SK-N-SH (cell line): ENCODE results near the gene TANGO6. TPM values are rescaled to one million over a fixed set of nuclear protein-coding genes. Genes with fewer than 3 reads are reported as not detected.

Source experiments
- CTCF ChIA-PET: fragments of 300-600, 350-600 bp; formaldehyde crosslinking; extraction: SDS; loops from one replicate; lab custom pipeline; 2021; lab: Yijun Ruan, JAX
- POLR2A ChIA-PET: fragments of 350-600 bp; sonication (Branson Sonifier 250); formaldehyde crosslinking; extraction: SDS; loops from one replicate; lab custom pipeline; 2020; ENCODE audit warnings: antibody characterized with exemption, inconsistent platforms; lab: Yijun Ruan, JAX
- DNase-seq: peaks from one replicate; pipeline ENCODE4 v3.0.0; 2012
- H2AFZ ChIP-seq: fragments of 200-600 bp; sonication (generic); 2 replicates; pipeline ENCODE4 v1.8.1; 2016; ENCODE audit warnings: antibody characterized with exemption, mild to moderate bottlenecking, low read depth
- H3F3A ChIP-seq: fragments of 200-600 bp; sonication (generic); replicated peaks from 2 replicates; pipeline ENCODE3; 2016; ENCODE audit warnings: antibody characterized with exemption, mild to moderate bottlenecking; ENCODE audit not compliant: insufficient read depth
- H3K27ac ChIP-seq, 2 experiments: fragments of 200-500 bp in 1 of 2; fragments of 200-600 bp in 1 of 2; sonication (Bioruptor generic) in 1 of 2; sonication (generic), shearing (Covaris generic) in 1 of 2; 2 replicates each; pipeline versions ENCODE4 v1.5.1 to v1.6.1; 2014 to 2016; ENCODE audit warnings: low read depth in 2 of 2, inconsistent platforms in 1 of 2, low read length in 1 of 2, mild to moderate bottlenecking in 1 of 2, mixed read lengths in 1 of 2
- H3K27me3 ChIP-seq: fragments of 200-600 bp; sonication (generic), shearing (Covaris generic); 2 replicates; pipeline ENCODE4 v1.6.1; 2016; ENCODE audit warnings: mixed run types; ENCODE audit not compliant: insufficient read depth
- H3K36me3 ChIP-seq, 2 experiments: fragments of 200-500 bp in 1 of 2; fragments of 200-600 bp in 1 of 2; sonication (Bioruptor generic) in 1 of 2; sonication (generic) in 1 of 2; replicated peaks in 1 of 2; 2 replicates each; pipeline versions ENCODE3 to v1.5.1; 2014 to 2016; ENCODE audit warnings: low read length in 1 of 2, mild to moderate bottlenecking in 1 of 2; ENCODE audit not compliant: insufficient read depth in 2 of 2, control insufficient read depth in 1 of 2
- H3K4me1 ChIP-seq, 2 experiments: fragments of 200-500 bp in 1 of 2; fragments of 200-600 bp in 1 of 2; sonication (Bioruptor generic) in 1 of 2; sonication (generic), shearing (Covaris generic) in 1 of 2; 2 replicates each; pipeline versions ENCODE4 v1.5.1 to v1.6.1; 2014 to 2016; ENCODE audit warnings: low read depth in 1 of 2, low read length in 1 of 2, mixed run types in 1 of 2; ENCODE audit not compliant: insufficient read depth in 2 of 2, control insufficient read depth in 1 of 2
- H3K4me2 ChIP-seq: fragments of 200-600 bp; sonication (generic), shearing (Covaris generic); 2 replicates; pipeline ENCODE4 v1.6.1; 2017; ENCODE audit warnings: mixed run types
- H3K4me3 ChIP-seq, 2 experiments: fragments of 200-500 bp in 1 of 2; fragments of 200-600 bp in 1 of 2; sonication (Bioruptor generic) in 1 of 2; sonication (generic), shearing (Covaris generic) in 1 of 2; 2 replicates each; pipeline versions ENCODE4 v1.5.1 to v1.8.1; 2014 to 2016; ENCODE audit warnings: low read depth in 2 of 2, inconsistent platforms in 1 of 2, low read length in 1 of 2, mild to moderate bottlenecking in 1 of 2, mixed read lengths in 1 of 2, moderate library complexity in 1 of 2
- H3K79me2 ChIP-seq: fragments of 200-600 bp; sonication (generic); 2 replicates; pipeline ENCODE4 v1.8.1; 2017; ENCODE audit warnings: mild to moderate bottlenecking; ENCODE audit not compliant: insufficient read depth
- H3K9ac ChIP-seq: fragments of 200-600 bp; sonication (generic); 2 replicates; pipeline ENCODE4 v1.6.1; 2017; ENCODE audit warnings: mixed run types
- H3K9me2 ChIP-seq: fragments of 200-600 bp; sonication (generic); 2 replicates; pipeline ENCODE4 v1.6.1; 2017; ENCODE audit warnings: mixed run types
- H3K9me3 ChIP-seq: fragments of 200-600 bp; sonication (generic); 2 replicates; pipeline ENCODE4 v1.6.1; 2017; ENCODE audit warnings: mixed run types, mild to moderate bottlenecking, moderate library complexity
- H4K20me1 ChIP-seq: fragments of 200-600 bp; sonication (generic); 2 replicates; pipeline ENCODE4 v1.6.1; 2017; ENCODE audit warnings: mild to moderate bottlenecking, mixed run types; ENCODE audit not compliant: insufficient read depth
- CHD2 ChIP-seq: fragments of 150-350 bp; IDR thresholded peaks from 2 replicates; pipeline ENCODE4 v1.6.1; 2018; ENCODE audit warnings: low read length; ENCODE audit not compliant: partially characterized antibody
- ELF1 ChIP-seq: IDR thresholded peaks from 2 replicates; pipeline ENCODE4 v1.4.0; 2012
- EP300 ChIP-seq, 2 experiments: IDR thresholded peaks; 2 replicates each; pipeline versions ENCODE4 v1.4.0 to v1.6.1; 2012; ENCODE audit warnings: borderline replicate concordance in 1 of 2, low read depth in 1 of 2, low read length in 1 of 2
- FOSL2 ChIP-seq: IDR thresholded peaks from 2 replicates; pipeline ENCODE4 v1.4.0; 2012; ENCODE audit warnings: low read depth, mild to moderate bottlenecking, moderate library complexity, borderline replicate concordance
- FOXJ3 ChIP-seq: sonication (generic); formaldehyde crosslinking; IDR thresholded peaks from 2 replicates; pipeline ENCODE4 v1.5.1; 2020; ENCODE audit warnings: mild to moderate bottlenecking, missing genetic modification reagents
- GABPA ChIP-seq: IDR thresholded peaks from 2 replicates; pipeline ENCODE4 v1.4.0; 2012; ENCODE audit warnings: low read depth, mild to moderate bottlenecking
- MEF2A ChIP-seq: IDR thresholded peaks from 2 replicates; pipeline ENCODE4 v1.4.0; 2012; ENCODE audit warnings: low read depth, borderline replicate concordance
- MXI1 ChIP-seq: IDR thresholded peaks from 2 replicates; pipeline ENCODE4 v1.6.1; 2012; ENCODE audit warnings: mild to moderate bottlenecking, low read depth, low read length, improper control_type of control experiment
- RAD21 ChIP-seq: IDR thresholded peaks from 2 replicates; pipeline ENCODE4 v1.6.1; 2012; ENCODE audit warnings: mild to moderate bottlenecking, low read length
- RCOR1 ChIP-seq: fragments of 150-350 bp; IDR thresholded peaks from 2 replicates; pipeline ENCODE4 v1.6.1; 2017; ENCODE audit warnings: antibody characterized with exemption, low read length
- RFX5 ChIP-seq: IDR thresholded peaks from 2 replicates; pipeline ENCODE4 v1.6.1; 2012; ENCODE audit warnings: mild to moderate bottlenecking, improper control_type of control experiment, low read length
- SMC3 ChIP-seq: IDR thresholded peaks from 2 replicates; pipeline ENCODE4 v1.6.1; 2012; ENCODE audit warnings: low read depth, low read length, improper control_type of control experiment
- TAF1 ChIP-seq: IDR thresholded peaks from 2 replicates; pipeline ENCODE4 v1.6.1; 2012; ENCODE audit warnings: low read depth, mild to moderate bottlenecking, low read length, moderate library complexity, borderline replicate concordance
- TCF12 ChIP-seq: IDR thresholded peaks from 2 replicates; pipeline ENCODE4 v1.4.0; 2012
- WGBS: methylation state at CpG from one replicate; pipeline ENCODE4 v1.1.6; 2017; ENCODE audit warnings: low lambda C conversion rate; 5-methylcytosine and 5-hydroxymethylcytosine counted together
- polyA plus RNA-seq, 3 experiments: library from polyadenylated mRNA; depleted of rRNA; stranded (reverse); fragments of >200 nt; gene quantifications; 2 replicates each; pipeline ENCODE4 v1.2.3, GENCODE V29; 2012
- TF ChIP-seq, protein P1 (sequence below): fragments of 200-600 bp; sonication (generic); IDR thresholded peaks from 2 replicates; pipeline ENCODE4 v1.6.1; 2017; ENCODE audit warnings: antibody characterized with exemption, mild to moderate bottlenecking, moderate library complexity
- TF ChIP-seq, protein P2 (sequence below): IDR thresholded peaks from 2 replicates; pipeline ENCODE4 v1.4.0; 2012; ENCODE audit warnings: low read depth
- TF ChIP-seq, protein P3 (sequence below): fragments of 150-350 bp; IDR thresholded peaks from 2 replicates; pipeline ENCODE4 v1.6.1; 2017; ENCODE audit warnings: antibody characterized with exemption, low read length, low read depth, borderline replicate concordance
- TF ChIP-seq, protein P4 (sequence below): IDR thresholded peaks from 2 replicates; pipeline ENCODE4 v1.6.1; 2012; ENCODE audit warnings: mild to moderate bottlenecking, low read depth, low read length, moderate library complexity

TANGO6 gene
- polyA plus RNA-seq, 1 of the 3 experiments (the other 2 are of a cell fraction) = 5.5 TPM

DNA sequence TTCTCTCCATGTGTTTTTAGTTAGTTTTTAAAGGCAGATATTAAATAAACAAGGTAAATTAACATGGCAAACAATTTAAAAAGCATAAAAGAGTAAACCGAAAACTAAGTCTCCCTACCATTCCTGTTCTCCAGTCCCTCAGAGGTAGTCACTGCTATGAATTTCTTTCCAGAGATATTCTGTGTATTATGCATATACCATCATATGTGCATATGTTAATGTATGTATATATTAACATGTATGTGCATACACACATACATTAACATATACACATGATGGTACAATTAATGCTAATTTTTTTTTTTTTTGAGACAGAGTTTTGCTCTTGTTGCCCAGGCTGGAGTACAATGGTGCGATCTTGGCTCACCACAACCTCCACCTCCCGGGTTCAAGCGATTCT, 32.5 kb downstream of the TANGO6 start:
- CTCF ChIA-PET = no interaction called here
- WGBS = 90% methylated on average over 4 of the region's 4 CpGs
- Histone ChIP-seq H3F3A (no peaks in the 10 kb centered on the region), H3K27me3 (no peaks in the 10 kb centered on the region), H3K9me3 (no peaks in the 10 kb centered on the region), H3K9me2 (no peaks in the 10 kb centered on the region), H3K27ac (no peak overlapping the region), H3K4me1 (no peaks in the 10 kb centered on the region), H3K4me2 (no peak overlapping the region), H3K79me2 (no peaks in the 10 kb centered on the region), H3K4me3 (no peak overlapping the region), H3K9ac (no peak overlapping the region), H4K20me1 (no peaks in the 10 kb centered on the region), H2AFZ (no peak overlapping the region), H3K36me3 (peaks cover 8 to 31% of the 10 kb centered on the region in 2 experiments)
- POLR2A ChIA-PET = no interaction called here
- no peak for DNase-seq
- TF ChIP-seq SMC3 (no peak), GABPA (no peak), RCOR1 (no peak), EP300 (IDR thresholded peaks at IDR 0.05; ENCODE audit: borderline replicate concordance in 1 of 2, low read depth in 1 of 2, low read length in 1 of 2) (no peak), FOSL2 (no peak)
- TF ChIP-seq, protein P1, sequence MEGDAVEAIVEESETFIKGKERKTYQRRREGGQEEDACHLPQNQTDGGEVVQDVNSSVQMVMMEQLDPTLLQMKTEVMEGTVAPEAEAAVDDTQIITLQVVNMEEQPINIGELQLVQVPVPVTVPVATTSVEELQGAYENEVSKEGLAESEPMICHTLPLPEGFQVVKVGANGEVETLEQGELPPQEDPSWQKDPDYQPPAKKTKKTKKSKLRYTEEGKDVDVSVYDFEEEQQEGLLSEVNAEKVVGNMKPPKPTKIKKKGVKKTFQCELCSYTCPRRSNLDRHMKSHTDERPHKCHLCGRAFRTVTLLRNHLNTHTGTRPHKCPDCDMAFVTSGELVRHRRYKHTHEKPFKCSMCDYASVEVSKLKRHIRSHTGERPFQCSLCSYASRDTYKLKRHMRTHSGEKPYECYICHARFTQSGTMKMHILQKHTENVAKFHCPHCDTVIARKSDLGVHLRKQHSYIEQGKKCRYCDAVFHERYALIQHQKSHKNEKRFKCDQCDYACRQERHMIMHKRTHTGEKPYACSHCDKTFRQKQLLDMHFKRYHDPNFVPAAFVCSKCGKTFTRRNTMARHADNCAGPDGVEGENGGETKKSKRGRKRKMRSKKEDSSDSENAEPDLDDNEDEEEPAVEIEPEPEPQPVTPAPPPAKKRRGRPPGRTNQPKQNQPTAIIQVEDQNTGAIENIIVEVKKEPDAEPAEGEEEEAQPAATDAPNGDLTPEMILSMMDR = no peak

DNA sequence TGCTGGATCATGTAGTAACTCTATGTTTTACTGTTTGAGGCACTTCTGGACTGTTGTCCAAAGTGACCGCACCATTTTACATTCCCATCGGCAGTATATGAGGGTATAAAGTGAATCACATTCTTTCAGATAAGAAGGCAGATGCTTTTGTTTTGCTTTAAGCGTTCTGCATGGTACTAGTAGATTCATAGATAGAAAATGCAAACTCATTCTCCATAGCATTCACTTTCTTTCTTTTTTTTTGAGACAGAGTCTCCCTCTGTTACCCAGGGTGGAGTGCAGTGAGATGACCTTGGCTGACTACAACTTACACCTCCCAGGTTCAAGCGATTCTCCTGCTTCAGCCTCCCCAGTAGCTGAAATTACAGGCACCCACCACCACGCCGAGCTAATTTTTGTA, 40.4 kb downstream of the TANGO6 start:
- Histone ChIP-seq H3K79me2 (no peaks in the 10 kb centered on the region), H2AFZ (no peak overlapping the region), H3K27ac (no peak overlapping the region), H4K20me1 (no peaks in the 10 kb centered on the region), H3K9me2 (no peaks in the 10 kb centered on the region), H3K4me1 (no peaks in the 10 kb centered on the region), H3K4me2 (no peak overlapping the region), H3F3A (no peaks in the 10 kb centered on the region), H3K4me3 (no peak overlapping the region), H3K9me3 (no peaks in the 10 kb centered on the region), H3K36me3 (peaks cover 0 to 11% of the 10 kb centered on the region in 2 experiments), H3K9ac (no peak overlapping the region), H3K27me3 (no peaks in the 10 kb centered on the region)
- TF ChIP-seq, protein P2, sequence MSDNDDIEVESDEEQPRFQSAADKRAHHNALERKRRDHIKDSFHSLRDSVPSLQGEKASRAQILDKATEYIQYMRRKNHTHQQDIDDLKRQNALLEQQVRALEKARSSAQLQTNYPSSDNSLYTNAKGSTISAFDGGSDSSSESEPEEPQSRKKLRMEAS = no peak
- TF ChIP-seq RAD21 (no peak), MXI1 (no peak), ELF1 (no peak), MEF2A (no peak), FOXJ3 (no peak), RFX5 (no peak), CHD2 (no peak), TAF1 (no peak), TCF12 (no peak)
- TF ChIP-seq, protein P3, sequence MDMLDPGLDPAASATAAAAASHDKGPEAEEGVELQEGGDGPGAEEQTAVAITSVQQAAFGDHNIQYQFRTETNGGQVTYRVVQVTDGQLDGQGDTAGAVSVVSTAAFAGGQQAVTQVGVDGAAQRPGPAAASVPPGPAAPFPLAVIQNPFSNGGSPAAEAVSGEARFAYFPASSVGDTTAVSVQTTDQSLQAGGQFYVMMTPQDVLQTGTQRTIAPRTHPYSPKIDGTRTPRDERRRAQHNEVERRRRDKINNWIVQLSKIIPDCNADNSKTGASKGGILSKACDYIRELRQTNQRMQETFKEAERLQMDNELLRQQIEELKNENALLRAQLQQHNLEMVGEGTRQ = no peak
- TF ChIP-seq, protein P4, sequence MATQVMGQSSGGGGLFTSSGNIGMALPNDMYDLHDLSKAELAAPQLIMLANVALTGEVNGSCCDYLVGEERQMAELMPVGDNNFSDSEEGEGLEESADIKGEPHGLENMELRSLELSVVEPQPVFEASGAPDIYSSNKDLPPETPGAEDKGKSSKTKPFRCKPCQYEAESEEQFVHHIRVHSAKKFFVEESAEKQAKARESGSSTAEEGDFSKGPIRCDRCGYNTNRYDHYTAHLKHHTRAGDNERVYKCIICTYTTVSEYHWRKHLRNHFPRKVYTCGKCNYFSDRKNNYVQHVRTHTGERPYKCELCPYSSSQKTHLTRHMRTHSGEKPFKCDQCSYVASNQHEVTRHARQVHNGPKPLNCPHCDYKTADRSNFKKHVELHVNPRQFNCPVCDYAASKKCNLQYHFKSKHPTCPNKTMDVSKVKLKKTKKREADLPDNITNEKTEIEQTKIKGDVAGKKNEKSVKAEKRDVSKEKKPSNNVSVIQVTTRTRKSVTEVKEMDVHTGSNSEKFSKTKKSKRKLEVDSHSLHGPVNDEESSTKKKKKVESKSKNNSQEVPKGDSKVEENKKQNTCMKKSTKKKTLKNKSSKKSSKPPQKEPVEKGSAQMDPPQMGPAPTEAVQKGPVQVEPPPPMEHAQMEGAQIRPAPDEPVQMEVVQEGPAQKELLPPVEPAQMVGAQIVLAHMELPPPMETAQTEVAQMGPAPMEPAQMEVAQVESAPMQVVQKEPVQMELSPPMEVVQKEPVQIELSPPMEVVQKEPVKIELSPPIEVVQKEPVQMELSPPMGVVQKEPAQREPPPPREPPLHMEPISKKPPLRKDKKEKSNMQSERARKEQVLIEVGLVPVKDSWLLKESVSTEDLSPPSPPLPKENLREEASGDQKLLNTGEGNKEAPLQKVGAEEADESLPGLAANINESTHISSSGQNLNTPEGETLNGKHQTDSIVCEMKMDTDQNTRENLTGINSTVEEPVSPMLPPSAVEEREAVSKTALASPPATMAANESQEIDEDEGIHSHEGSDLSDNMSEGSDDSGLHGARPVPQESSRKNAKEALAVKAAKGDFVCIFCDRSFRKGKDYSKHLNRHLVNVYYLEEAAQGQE = no peak
- DNase-seq = no peak
- ChIA-PET POLR2A (no interaction called here), CTCF (interaction anchor here (1.0 kb wide), 1 partner anchor 22 kb away, joined by 4 read pairs; no protein-coding TSS in a partner anchor)
- WGBS = 89% methylated on average over 6 of the region's 6 CpGs
